Measurements from ENCODE around the gene BAG3.
"Not testable (repeated sequence)": the region's sequence is repeated elsewhere in the genome, so short reads cannot be mapped to it uniquely, and the experiment has no call there.

The BAG3 gene

GRCh38 chr10:119650692-119651513 is at the start of gene BAG3:
Gene BAG3, plus strand, starts transcription at chr10:119651380. Its CDS starts 296 bp downstream, at chr10:119651676.
- peak; percentile 77 to 81 for DNase-seq

DNA sequence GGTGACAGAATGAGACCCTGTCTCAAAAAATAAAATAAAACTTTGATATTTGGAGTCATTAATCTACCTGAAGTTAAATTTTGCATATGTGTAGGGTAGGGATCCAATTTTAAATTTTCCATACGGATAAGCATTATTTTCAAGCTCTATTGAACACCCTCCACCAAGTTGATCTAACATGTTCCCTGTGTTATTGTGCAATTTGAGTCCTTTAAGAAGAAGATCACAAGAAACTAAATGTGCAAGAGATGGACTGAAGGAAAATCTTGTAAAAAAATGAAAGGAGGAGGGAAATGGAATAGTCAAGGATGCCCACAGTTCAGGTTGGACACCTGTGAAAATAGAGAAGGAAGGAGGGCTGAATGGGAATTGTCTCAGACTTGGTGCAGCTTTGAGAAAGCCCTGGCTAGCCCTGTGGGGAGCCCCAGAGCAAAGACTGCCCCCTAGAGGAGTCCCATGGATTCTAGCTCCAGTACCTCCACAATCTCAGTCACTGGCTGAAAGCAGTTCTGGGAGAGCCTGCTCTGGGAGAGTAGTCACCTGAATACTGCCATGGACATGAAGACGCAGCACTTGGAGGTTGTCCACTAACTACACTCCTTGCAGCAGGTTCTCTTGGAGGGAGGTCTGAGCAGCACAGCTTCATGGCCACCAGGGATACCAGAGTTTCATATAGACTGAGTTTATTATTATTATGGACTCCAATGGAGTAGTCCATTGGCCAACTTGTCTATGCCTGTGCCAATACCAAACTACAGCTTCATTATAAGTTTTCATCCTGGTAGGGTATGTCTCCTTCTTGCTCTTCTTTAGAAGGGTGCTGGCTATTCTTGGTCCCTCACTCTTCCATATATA is 48.7 kb upstream of the BAG3 start:
- DNase-seq, result peak; percentile 39 to 55

DNA sequence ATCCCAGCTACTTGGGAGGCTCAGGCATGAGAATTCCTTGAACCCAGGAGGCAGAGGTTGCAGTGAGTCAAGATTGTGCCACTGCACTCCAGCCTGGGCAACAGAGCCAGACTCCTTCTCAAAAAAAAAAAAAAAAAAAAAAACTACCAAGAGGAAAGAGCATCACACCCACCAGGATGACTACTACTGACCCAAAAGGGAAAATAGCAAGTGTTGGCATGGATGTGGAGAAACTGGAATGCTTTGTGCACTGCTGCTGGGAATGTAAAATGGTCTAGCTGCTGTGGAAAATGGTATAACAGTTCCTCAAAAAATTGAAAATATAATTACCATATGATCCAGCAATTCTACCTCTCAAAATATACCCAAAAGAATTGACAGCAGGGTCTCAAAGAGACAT is 46.7 kb upstream of the BAG3 start:
- no peak for DNase-seq

DNA sequence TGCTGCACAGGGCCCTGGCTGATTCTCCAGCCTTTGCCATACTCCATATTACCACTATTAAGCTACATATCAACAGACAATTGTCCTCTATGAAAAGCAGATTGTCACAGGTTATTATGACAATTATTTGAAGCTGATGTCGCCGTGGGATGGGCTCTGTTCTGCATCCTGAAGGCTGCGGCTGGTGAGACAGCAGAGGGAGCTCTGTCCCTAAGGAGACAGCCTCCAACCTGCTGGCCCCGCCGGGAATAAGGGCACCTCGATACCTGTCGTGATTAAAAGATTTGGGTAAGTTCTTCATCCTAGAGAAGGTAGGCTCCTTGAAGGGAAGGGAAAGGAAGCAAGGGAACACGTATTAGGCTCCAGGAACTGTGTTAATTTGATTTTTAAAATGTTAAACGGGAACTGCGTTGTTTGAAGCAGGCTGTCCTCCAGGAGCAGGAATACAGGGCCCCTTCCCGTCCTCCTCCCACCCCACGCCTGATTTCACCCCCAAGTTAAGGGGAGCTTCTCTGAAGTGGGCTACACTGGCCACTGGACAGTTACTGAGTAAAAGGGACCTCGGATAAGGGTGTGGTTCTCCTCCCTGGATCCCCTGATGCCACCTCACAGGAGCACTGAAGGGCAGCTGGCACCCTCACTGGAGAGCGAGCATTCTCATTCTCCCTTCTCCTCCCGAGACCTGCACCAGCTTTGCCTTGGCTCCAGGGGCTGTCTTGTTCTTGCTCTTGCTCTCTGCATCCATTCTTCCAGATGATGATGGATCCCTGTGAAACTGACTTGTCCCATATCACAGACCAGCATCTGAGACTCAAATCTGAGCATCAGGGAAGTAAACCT is 42.6 kb upstream of the BAG3 start:
- peak; percentile 38 to 44 for DNase-seq

DNA sequence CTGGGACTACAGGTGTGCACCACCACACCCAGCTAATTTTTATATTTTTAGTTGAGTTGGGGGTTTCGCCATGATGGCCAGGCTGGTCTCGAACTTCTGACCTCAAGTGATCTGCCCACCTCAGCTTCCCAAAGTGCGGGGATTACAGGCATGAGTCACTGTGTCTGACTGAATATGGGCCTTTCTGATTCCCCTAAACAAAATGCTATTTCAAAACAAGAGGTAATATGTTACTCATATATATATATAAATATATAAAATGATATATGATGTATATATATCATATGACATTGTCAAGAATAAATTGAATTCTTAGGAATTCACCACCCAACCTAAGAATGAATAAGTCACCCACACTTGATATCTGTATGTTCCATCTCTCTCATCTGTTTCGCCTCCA is 41.7 kb upstream of the BAG3 start:
- DNase-seq, result no peak

GRCh38 chr10:119611433-119611832 is 39.7 kb upstream of the BAG3 start:
- no peak for DNase-seq

DNA sequence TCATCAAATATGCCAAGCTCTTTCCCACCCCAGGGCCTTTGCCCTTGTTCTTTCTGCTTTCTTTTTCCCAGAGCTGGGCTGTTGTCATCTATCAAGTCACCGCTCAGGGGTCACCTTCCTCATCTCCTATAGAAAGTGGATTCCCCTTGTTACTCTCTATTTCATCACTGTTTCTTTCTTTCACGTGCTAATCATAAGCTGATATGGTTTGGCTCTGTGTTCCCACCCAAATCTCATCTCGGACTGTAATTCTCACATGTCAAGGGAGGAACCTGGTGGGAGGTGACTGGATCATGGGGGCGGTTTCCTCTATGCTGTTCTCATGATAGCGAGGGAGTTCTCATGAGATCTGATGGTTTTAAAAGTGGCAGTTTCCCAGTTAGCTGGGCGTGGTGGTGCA is 37.4 kb upstream of the BAG3 start:
- DNase-seq, result no peak

DNA sequence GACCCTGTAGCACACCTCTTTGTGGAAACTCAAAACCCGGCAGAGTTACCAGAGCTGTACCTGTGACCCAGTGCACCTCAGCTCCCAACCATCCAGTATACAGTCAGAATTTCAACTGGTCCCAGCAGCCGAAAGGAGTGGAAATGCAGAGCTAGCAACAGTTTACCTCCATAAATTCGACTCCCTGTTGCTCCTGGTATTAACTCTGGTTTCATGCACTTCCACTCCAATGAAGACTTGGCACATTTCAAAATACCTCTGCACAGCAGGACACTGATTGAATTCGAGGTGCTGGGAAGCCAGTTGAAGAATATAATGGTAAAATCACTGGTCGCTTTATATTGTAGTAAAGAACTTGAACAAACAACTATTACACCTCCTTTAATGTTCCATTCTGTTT is 36.5 kb upstream of the BAG3 start:
- DNase-seq, result no peak

GRCh38 chr10:119616882-119617570 is 34.2 kb upstream of the BAG3 start:
- peak in 1 of 2 experiments; percentile 36 for DNase-seq

DNA sequence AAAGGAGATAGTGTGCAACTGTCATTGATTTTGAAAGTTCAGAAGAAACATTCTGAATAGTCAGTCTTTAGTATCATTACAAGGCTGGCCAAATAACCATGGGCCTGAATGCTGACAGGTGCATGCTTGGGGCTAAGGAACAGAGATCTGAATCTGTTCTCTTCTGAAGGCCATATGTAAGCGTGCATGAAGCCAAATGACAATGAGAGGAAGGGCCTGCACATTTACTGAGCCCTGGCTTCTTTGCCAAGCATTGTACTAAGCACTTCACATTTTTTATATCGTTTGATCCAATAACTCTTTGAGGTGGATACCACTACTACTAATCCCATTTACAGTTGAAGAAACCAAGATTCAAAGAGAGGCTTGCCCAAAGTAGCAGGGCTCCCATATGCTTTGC is 32.0 kb upstream of the BAG3 start:
- DNase-seq, result no peak

GRCh38 chr10:119619811-119620210 is 31.4 kb upstream of the BAG3 start:
- not testable (repeated sequence) for DNase-seq

GRCh38 chr10:119620241-119621077 is 30.7 kb upstream of the BAG3 start:
- no peak for DNase-seq

- DNase-seq, result no peak
Observed at GRCh38 chr10:119621078-119621384, 30.1 kb upstream of the BAG3 start.

GRCh38 chr10:119625570-119626280 is 25.5 kb upstream of the BAG3 start:
- DNase-seq, result no peak

DNA sequence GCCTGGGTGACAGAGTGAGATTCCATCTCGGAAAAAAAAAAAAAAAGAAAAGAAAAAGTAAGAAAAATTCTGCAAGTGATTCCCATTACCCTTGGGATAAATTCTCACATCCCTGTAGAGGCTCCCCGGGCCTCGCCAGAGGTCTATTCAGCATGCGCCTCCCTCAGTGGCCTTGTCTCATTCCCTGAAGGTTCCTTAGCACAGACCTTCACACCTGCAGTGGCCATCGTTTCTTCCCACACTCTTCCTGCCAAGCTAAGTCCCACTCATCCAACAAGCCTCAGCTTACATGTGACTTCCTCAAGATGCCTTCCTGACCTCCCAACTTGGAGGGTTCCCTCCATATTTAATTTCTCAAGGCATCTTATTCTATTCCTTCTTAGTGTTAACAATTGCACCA is 20.9 kb upstream of the BAG3 start:
- no peak for DNase-seq

DNA sequence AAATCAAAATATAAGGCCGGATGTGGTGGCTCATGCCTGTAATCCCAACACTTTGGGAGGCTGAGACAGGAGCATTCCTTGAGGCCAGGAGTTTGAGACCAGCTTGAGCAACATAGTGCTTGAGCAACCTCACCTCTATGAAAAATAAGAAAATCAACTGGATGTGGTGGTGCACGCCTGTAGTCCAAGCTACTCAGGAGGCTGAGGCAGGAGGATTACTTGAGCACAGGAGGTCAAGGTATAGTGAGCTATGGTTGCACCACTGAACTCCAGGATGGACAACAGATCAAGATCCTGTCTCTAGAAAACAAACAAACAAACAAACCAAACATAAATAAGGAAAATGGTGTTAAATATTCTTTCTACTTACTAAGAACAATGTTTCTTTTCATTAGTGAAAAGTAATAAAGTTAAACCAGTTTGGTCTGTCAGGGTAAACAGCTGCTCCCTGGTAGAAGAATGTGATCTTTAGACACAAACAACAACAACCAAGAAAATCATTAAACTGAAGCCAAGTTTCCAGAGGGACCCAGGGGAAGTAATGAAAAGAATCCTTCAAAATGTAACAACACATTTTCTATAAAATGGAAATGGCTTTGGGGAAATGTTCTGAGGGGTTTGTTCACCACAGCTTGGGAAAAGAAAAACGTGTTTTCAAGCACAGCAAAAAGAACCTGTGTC is 17.5 kb upstream of the BAG3 start:
- DNase-seq, result no peak

GRCh38 chr10:119634219-119634544 is 17.0 kb upstream of the BAG3 start:
- DNase-seq, result no peak

DNA sequence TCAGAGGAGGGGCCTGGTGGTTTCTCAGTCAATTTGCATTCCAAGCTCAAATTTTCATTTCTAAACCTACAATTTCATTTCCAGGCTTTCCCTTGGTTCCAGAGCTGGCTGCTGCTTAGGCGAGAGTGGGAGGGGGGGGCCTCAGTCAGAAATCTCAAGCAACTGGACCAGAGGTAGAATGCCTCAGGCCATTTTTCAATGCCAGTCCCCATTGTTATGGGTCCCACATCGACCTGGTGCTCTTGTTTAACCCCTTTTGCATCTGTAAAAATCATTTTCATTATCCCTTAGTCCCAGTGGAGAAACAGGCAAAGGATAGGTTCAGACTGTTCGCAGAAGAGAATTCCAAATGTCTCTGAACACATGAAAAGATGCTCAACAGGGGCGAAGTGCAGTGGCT is 13.5 kb upstream of the BAG3 start:
- no peak for DNase-seq

- no peak for DNase-seq
Observed at GRCh38 chr10:119638982-119639381, 12.2 kb upstream of the BAG3 start.

- no peak for DNase-seq
Observed at GRCh38 chr10:119640384-119640783, 10.8 kb upstream of the BAG3 start.
